Measurements from ENCODE around the gene DHH.
"Not testable (repeated sequence)": the region's sequence is repeated elsewhere in the genome, so short reads cannot be mapped to it uniquely, and the experiment has no call there.

Gene DHH

GRCh38 chr12:49069507-49070346, 24.9 kb downstream of the DHH start, which contains the start of gene RHEBL1:
TSS of gene RHEBL1 (minus strand) at chr12:49069979. CDS start at chr12:49069785, 194 bp downstream.
- DNase-seq (ENCODE audit: low read depth) = peak; percentile 89

GRCh38 chr12:49068879-49069506, 25.6 kb downstream of the DHH start:
- DNase-seq (ENCODE audit: low read depth) = no peak

GRCh38 chr12:49066120-49066519, 28.5 kb downstream of the DHH start:
- no peak for DNase-seq (ENCODE audit: low read depth)

GRCh38 chr12:49064767-49065152, 29.8 kb downstream of the DHH start:
- DNase-seq (ENCODE audit: low read depth) = no peak

- not testable (repeated sequence) for DNase-seq (ENCODE audit: low read depth)
Measured at GRCh38 chr12:49061916-49062315, 32.7 kb downstream of the DHH start.

- DNase-seq (ENCODE audit: low read depth) = no peak
Measured at GRCh38 chr12:49061157-49061650, 33.4 kb downstream of the DHH start.

GRCh38 chr12:49060237-49061156, 34.1 kb downstream of the DHH start, which contains the start of gene KMT2D:
TSS of gene KMT2D (minus strand) at chr12:49060794. CDS start at chr12:49055324, 5,470 bp downstream.
- DNase-seq (ENCODE audit: low read depth) = peak; percentile 81

- no peak for DNase-seq (ENCODE audit: low read depth)
Measured at GRCh38 chr12:49059299-49060171, 35.1 kb downstream of the DHH start.

GRCh38 chr12:49059045-49059298, 35.6 kb downstream of the DHH start:
- no peak for DNase-seq (ENCODE audit: low read depth)

- DNase-seq (ENCODE audit: low read depth) = no peak
Measured at GRCh38 chr12:49058366-49059044, 36.1 kb downstream of the DHH start.

GRCh38 chr12:49057888-49058287, 36.7 kb downstream of the DHH start:
- DNase-seq (ENCODE audit: low read depth) = no peak

- no peak for DNase-seq (ENCODE audit: low read depth)
Measured at GRCh38 chr12:49055978-49056754, 38.4 kb downstream of the DHH start.

- DNase-seq (ENCODE audit: low read depth) = no peak
Measured at GRCh38 chr12:49055092-49055491, 39.5 kb downstream of the DHH start.

GRCh38 chr12:49054524-49054923, 40.1 kb downstream of the DHH start:
- DNase-seq (ENCODE audit: low read depth) = no peak

GRCh38 chr12:49054096-49054495, 40.5 kb downstream of the DHH start:
- DNase-seq (ENCODE audit: low read depth) = no peak

GRCh38 chr12:49052451-49053208, 42.0 kb downstream of the DHH start:
- no peak for DNase-seq (ENCODE audit: low read depth)

- DNase-seq (ENCODE audit: low read depth) = no peak
Measured at GRCh38 chr12:49051777-49052438, 42.7 kb downstream of the DHH start.

GRCh38 chr12:49051373-49051764, 43.2 kb downstream of the DHH start:
- DNase-seq (ENCODE audit: low read depth) = no peak
